ENCODE data around the gene PRKCA. TPM values are rescaled to one million over a fixed set of nuclear protein-coding genes. Genes with fewer than 3 reads are reported as not detected.

The PRKCA gene
- total RNA-seq, 4 donors from 2014 or later: 24.5 to 61.9 (median 40.8) TPM

DNA sequence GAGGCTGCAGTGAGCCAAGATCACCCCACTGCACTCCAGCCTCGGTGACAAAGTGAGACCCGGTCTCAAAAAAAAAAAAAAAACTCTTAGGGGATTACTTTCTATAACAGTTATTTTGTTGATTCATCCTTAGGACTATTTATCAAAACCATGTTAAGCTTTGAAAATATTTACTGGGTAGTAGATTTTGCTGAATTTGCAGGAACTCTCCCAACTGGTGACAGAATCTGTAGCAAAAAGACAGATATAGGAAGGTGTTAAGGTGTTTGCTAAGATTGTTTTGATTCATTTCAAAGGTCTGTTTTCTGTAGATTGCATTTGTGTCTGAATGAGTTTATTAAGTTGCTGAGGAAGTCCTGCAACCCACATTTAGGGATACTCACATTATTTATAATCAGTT is 192.6 kb downstream of the PRKCA start:
- Histone ChIP-seq H3K4me1 (peaks cover 0 to 7% (median 5%) of the 10 kb centered on the region in 4 donors), H3K9me3 (no peaks in the 10 kb centered on the region), H3K36me3 (no peaks in the 10 kb centered on the region), H3K27me3 (no peaks in the 10 kb centered on the region), H3K4me3 (no peak overlapping the region), H3K27ac (replicated peaks in 1 of 4) (no peak overlapping the region)
- 97% methylated on average over 2 of the region's 2 CpGs for WGBS
- DNase-seq (ENCODE audit: extremely low spot score): no peak
- TF ChIP-seq, protein P1, sequence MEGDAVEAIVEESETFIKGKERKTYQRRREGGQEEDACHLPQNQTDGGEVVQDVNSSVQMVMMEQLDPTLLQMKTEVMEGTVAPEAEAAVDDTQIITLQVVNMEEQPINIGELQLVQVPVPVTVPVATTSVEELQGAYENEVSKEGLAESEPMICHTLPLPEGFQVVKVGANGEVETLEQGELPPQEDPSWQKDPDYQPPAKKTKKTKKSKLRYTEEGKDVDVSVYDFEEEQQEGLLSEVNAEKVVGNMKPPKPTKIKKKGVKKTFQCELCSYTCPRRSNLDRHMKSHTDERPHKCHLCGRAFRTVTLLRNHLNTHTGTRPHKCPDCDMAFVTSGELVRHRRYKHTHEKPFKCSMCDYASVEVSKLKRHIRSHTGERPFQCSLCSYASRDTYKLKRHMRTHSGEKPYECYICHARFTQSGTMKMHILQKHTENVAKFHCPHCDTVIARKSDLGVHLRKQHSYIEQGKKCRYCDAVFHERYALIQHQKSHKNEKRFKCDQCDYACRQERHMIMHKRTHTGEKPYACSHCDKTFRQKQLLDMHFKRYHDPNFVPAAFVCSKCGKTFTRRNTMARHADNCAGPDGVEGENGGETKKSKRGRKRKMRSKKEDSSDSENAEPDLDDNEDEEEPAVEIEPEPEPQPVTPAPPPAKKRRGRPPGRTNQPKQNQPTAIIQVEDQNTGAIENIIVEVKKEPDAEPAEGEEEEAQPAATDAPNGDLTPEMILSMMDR (IDR thresholded peaks at IDR 0.05): no peak
- no peak for TF ChIP-seq POLR2A (IDR thresholded peaks at IDR 0.05; ENCODE audit: low read depth)
- no peak for TF ChIP-seq EP300 (IDR thresholded peaks at IDR 0.05)
- TF ChIP-seq POLR2AphosphoS5 (IDR thresholded peaks at IDR 0.05): no peak
- intact Hi-C loops (cut with DNase I): no loop called here

DNA sequence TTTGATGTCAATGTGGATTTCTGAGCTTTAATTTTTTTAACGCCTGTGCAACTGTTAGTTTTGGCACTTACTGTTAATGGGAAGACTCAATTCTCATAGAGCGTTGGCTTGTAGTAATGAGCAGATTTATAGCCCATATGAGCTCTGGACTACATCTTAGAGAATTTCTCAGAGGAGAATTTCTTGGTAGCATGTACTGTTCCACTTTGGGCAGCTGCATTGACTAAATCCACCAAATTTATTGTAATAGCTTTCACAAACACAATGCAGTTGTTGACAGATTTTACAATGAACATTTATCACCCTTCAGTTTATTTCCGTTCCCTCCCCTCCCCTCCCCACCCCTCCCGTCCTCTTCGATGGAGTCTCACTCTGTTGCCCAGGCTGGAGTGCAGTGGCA is 193.9 kb downstream of the PRKCA start:
- no peak overlapping the region for H3K27ac ChIP-seq (replicated peaks in 1 of 4)
- no peak overlapping the region for H3K4me3 ChIP-seq
- no peaks in the 10 kb centered on the region for H3K36me3 ChIP-seq
- TF ChIP-seq, protein P1 (IDR thresholded peaks at IDR 0.05): no peak
- TF ChIP-seq EP300 (IDR thresholded peaks at IDR 0.05): no peak
- TF ChIP-seq POLR2A (IDR thresholded peaks at IDR 0.05; ENCODE audit: low read depth): no peak
- no peak for TF ChIP-seq POLR2AphosphoS5 (IDR thresholded peaks at IDR 0.05)
- H3K27me3 ChIP-seq: no peaks in the 10 kb centered on the region
- DNase-seq (ENCODE audit: extremely low spot score): no peak
- intact Hi-C loops (cut with DNase I): no loop called here
- H3K4me1 ChIP-seq: peaks cover 0 to 7% (median 5%) of the 10 kb centered on the region in 4 donors
- WGBS: 78% methylated on average over 5 of the region's 5 CpGs
- H3K9me3 ChIP-seq: no peaks in the 10 kb centered on the region

DNA sequence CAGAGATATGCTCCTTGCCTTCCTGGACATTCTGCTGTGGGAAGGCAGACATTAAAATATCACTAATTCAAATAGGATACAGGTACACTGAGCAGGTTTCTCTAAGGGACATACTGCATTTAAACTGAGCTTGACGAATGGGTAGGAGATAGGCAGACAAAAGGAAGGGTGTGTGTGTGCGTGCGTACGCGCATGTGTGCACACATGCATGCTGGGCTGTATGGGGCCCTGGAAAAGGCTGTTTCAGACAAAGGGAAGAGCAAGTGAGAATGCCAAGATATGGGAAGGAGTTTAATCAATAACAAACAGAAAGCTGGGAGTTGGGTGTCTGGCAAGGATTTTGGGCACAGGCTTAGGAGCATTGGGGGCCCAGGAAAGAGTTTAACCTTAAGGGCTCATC is 196.2 kb downstream of the PRKCA start:
- intact Hi-C loops (cut with DNase I): no loop called here
- peaks cover 0 to 9% (median 7%) of the 10 kb centered on the region in 4 donors for H3K4me1 ChIP-seq
- WGBS: 94% methylated on average over 5 of the region's 5 CpGs
- TF ChIP-seq, protein P1 (IDR thresholded peaks at IDR 0.05): no peak
- TF ChIP-seq EP300 (IDR thresholded peaks at IDR 0.05): no peak
- no peak for TF ChIP-seq POLR2A (IDR thresholded peaks at IDR 0.05; ENCODE audit: low read depth)
- no peak for TF ChIP-seq POLR2AphosphoS5 (IDR thresholded peaks at IDR 0.05)
- H3K9me3 ChIP-seq: no peaks in the 10 kb centered on the region
- no peaks in the 10 kb centered on the region for H3K36me3 ChIP-seq
- H3K27me3 ChIP-seq: no peaks in the 10 kb centered on the region
- H3K4me3 ChIP-seq: no peak overlapping the region
- DNase-seq (ENCODE audit: extremely low spot score): no peak
- no peak overlapping the region for H3K27ac ChIP-seq (replicated peaks in 1 of 4)

DNA sequence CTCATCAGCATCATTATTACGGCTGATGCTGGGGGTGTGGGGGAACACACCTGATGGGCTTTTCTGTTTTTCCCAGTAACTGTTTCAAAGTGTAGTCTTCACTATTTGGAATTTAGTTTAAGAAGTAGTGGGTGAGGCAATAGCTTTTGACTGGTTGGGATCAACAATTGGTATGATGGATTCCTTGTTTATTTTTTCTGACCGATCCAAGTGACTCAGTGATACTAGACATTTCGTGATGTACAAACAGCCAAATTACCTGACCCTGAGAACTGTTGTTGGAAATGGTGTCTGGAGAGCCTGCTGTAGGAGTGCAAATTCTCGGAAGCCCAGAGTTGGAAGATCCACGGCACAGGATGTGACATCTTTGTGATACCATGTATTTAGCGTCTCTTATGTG is 204.2 kb downstream of the PRKCA start:
- intact Hi-C loops (cut with DNase I): no loop called here

More for the DNA sequence above, 204.2 kb downstream of the PRKCA start:
- Histone ChIP-seq H3K27ac (replicated peaks in 1 of 4) (no peak overlapping the region), H3K27me3 (no peaks in the 10 kb centered on the region), H3K9me3 (no peaks in the 10 kb centered on the region), H3K4me1 (peaks cover 6 to 73% (median 56%) of the 10 kb centered on the region in 4 donors), H3K4me3 (no peak overlapping the region), H3K36me3 (no peaks in the 10 kb centered on the region)
- no peak for TF ChIP-seq POLR2A (IDR thresholded peaks at IDR 0.05; ENCODE audit: low read depth)
- TF ChIP-seq, protein P1 (IDR thresholded peaks at IDR 0.05): no peak
- no peak for TF ChIP-seq EP300 (IDR thresholded peaks at IDR 0.05)
- TF ChIP-seq POLR2AphosphoS5 (IDR thresholded peaks at IDR 0.05): no peak
- no peak for DNase-seq (ENCODE audit: extremely low spot score)
- WGBS: 77% methylated on average over 6 of the region's 6 CpGs
